HG02840 (cell line): Measurements from ENCODE around the gene PMAIP1.
"Not testable (repeated sequence)": the region's sequence is repeated elsewhere in the genome, so short reads cannot be mapped to it uniquely, and the experiment has no call there.

Experiments used
- ATAC-seq: cut with Tn5 transposase; IDR thresholded peaks from one replicate; pipeline ENCODE4 v1.9.1; 2021; ENCODE audit warnings: mild to moderate bottlenecking, moderate library complexity, moderate number of reproducible peaks; ENCODE audit not compliant: unreplicated experiment, low FRiP score

PMAIP1 gene

GRCh38 chr18:59881728-59882656, 17.8 kb upstream of the PMAIP1 start:
- peak; percentile 39 for ATAC-seq

- ATAC-seq: no peak
Observed at GRCh38 chr18:59884351-59884750, 15.4 kb upstream of the PMAIP1 start.

GRCh38 chr18:59885579-59886163, 14.1 kb upstream of the PMAIP1 start:
- peak; percentile 80 for ATAC-seq

GRCh38 chr18:59886399-59886798, 13.4 kb upstream of the PMAIP1 start:
- not testable (repeated sequence) for ATAC-seq

DNA sequence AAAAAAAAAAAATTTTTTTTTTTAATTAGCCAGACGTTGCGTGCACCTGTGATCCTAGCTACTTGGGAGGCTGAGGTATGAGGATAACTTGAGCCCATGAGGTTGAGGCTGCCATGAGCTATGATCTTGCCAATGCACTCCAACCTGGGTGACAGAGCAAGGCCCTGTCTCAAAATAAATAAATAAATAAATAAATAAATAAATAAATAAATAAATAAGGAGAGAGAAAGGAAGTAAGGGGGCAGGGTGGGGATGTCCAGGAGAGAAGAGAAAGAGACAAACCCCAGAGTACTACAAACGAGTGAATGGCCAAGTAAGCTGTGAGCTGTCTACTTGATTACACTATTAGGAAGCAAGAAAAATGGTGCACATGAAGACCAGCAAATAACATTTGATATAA, 7.7 kb upstream of the PMAIP1 start:
- no peak for ATAC-seq

DNA sequence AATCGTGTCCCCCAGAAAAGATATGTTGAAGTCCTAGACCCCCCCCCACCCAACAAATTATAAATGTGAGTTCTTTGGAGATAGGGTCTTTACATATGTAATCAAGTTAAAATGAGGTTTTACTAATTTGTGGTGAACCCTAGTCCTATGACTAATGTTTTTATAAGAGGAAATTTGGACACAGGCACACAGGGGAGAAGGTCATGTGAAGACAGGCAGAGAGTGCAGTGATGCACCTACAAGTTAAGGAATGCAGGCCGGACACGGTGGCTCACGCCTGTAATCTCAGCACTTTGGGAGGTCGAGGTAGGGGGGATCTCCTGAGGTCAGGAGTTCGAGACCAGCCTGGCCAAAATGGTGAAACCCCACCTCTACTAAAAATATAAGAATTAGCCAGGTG, 5.8 kb upstream of the PMAIP1 start:
- ATAC-seq: no peak

- ATAC-seq: no peak
Observed at GRCh38 chr18:59897321-59897954, 2.4 kb upstream of the PMAIP1 start.

GRCh38 chr18:59898093-59898492, 1.7 kb upstream of the PMAIP1 start:
- no peak for ATAC-seq

DNA sequence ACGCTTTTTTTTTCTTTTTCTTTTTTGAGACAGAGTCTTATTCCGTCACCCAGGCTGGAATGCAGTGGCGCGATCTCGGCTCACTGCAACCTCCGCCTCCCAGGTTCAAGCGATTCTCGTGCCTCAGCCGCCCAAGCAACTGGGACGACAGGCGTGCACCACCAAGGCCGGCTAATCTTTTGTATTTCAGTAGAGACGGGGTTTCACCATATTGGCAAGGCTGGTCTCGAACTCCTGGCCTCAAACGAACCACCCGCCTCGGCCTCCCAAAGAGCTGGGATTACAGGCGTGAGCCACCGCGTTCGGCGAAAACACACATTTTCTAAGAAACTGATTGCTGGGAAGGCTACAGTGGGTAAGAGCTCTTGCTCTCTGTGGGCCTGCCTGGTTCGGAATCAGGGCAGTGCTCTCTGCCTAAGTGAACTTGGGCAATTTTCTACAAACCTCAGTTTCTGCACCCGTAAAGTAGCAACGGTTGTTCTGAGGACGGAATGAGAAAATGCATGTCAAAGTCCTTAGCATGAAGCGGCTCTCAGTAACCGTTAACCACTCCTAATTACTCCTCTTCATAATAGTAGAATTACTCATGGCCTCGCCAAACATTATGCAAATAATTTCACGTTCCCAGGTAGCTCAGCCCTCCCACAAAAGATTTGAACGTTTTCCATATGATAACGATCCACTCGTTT, 1.0 kb upstream of the PMAIP1 start:
- peak; percentile 15 for ATAC-seq

DNA sequence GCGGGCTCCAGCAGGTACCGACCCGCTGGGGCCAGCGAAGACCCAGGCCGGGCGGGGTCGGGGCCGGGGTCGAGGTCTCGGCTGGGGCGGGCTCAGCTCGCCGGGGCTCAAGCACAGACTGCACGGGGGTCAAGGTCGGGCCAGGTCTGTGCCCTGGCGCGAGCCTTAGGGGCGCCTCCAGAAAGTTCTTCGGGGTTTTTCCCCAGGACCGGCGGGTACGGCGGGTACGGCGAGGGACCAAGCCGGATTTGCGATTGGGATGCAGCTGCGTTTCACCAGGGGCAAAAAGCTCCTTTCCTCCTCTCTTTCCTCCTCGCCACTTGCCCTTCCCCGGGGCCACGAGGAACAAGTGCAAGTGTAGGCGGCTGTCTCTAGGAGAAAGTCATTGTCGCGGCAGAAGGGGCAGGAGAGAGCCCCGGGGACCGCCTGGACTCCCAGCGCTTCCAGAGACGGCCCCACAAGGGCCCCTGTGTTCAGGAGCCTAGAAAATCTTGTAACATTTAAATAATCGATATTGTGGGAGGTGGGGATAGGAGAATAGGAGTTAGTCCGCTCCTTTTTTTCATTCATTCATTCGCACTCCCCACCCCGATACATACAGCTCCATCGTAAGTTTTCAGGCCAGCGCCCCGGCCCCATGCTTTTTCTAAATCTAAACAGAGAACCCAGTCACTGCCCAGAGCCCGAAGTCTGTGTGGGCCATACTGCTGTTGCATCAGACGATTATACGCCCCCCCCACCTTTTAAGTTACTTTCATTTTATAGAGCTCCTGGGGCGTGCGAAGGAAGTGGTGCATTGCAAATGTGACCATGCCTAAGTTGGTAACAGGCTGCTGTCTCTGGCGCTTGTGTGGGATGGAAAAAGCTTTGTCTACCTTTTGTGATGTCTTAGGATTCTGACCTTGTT, 679 bp downstream of the PMAIP1 start:
- peak; percentile 33 for ATAC-seq

- ATAC-seq: no peak
Observed at GRCh38 chr18:59902131-59902992, 2.6 kb downstream of the PMAIP1 start.

DNA sequence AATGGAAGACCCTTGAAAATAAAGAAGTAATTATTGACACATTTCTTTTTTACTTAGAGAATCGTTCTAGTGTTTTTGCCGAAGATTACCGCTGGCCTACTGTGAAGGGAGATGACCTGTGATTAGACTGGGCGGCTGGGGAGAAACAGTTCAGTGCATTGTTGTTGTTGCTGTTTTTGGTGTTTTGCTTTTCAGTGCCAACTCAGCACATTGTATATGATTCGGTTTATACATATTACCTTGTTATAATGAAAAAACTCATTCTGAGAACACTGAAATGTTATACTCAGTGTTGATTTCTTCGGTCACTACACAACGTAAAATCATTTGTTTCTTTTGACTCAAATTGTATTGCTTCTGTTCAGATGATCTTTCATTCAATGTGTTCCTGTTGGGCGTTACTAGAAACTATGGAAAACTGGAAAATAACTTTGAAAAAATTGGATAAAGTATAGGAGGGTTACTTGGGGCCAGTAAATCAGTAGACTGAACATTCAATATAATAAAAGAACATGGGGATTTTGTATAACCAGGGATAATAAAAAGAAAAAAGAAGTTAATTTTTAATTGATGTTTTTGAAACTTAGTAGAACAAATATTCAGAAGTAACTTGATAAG, 3.3 kb downstream of the PMAIP1 start:
- no peak for ATAC-seq

GRCh38 chr18:59904011-59904601, 4.3 kb downstream of the PMAIP1 start:
- no peak for ATAC-seq

- no peak for ATAC-seq
Observed at GRCh38 chr18:59905686-59906091, 5.9 kb downstream of the PMAIP1 start.

DNA sequence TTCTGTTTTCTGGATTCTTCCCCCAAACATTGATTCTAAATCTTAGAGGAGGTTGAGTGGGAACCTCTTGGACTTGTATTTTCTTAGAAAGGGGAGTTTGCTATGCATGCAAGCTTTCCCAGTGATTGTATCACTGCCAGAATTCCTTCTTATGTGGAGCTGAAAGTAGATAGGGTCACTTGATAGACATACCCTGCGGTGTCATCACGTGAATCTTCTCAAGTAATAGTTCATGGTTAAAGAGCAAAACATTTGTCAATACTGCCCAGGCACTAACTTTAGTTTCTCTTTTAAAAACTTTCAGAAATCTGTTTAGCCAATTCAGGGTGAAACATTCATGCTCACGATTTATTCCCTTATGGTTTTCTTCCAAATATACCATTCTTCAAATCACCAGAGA, 6.4 kb downstream of the PMAIP1 start:
- no peak for ATAC-seq

DNA sequence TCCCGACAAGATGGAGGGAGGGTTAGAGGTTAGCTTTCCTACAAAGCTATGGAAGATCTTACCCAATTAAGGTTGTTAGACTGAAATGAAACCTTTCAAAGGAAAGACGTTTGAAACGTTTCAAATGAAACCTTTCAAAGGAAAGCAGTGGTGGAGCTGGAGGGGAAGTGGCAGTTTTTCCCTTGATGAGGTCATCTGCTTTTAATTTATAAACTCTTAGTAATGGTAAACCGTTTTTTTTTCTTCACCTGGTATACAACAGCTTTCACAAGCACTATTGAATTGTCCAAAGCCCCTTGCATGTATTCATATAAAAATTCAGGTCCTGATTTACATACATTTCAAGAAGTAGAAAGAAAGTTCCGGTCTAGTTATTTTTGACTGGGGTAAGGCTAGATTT, 7.4 kb downstream of the PMAIP1 start:
- no peak for ATAC-seq

DNA sequence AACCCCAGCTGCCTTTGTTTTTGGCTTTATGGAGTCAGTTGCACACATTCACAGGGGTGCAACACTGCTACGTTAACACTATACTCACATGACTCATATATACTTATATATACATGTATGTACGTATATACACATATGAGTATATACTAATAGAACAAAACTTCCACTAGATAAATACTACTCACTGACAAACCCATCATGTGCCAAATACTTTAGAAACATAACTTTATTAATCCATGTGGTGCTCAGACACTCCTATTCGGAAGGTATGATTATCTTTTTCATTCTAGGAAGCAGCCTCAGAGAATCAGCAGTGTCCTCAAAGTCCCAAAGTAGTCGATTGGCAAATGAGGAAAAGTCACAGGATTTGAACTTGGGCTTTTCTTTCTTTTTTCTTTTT, 7.9 kb downstream of the PMAIP1 start:
- no peak for ATAC-seq

DNA sequence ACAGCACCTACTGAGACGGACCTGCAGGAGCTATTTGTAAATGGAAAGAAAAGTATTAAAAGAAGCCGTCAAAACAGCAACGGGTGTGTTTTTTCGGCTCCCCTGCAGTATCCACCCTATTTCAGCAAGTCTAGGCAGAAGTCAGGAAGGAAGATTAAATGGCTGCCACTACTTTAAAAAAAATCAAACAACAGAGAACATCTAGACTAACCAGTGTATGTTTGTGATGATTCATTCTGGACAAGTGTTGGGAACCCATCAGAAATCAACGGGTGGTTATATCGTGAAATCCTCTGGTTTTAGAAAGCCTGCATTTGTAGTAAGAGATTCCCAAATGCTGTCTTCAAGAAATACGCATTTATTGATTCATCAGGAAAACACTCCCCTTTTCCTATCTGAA, 9.0 kb downstream of the PMAIP1 start:
- no peak for ATAC-seq
